ENCODE results near the gene SFSWAP. TPM values are rescaled to one million over a fixed set of nuclear protein-coding genes. Genes with fewer than 3 reads are reported as not detected.

SFSWAP gene
- total and polyA plus RNA-seq, 2 of the 13 experiments (the other 11 are each of a cell fraction or from before 2014, with no cell fraction given): 17.1 to 27.7 TPM

DNA sequence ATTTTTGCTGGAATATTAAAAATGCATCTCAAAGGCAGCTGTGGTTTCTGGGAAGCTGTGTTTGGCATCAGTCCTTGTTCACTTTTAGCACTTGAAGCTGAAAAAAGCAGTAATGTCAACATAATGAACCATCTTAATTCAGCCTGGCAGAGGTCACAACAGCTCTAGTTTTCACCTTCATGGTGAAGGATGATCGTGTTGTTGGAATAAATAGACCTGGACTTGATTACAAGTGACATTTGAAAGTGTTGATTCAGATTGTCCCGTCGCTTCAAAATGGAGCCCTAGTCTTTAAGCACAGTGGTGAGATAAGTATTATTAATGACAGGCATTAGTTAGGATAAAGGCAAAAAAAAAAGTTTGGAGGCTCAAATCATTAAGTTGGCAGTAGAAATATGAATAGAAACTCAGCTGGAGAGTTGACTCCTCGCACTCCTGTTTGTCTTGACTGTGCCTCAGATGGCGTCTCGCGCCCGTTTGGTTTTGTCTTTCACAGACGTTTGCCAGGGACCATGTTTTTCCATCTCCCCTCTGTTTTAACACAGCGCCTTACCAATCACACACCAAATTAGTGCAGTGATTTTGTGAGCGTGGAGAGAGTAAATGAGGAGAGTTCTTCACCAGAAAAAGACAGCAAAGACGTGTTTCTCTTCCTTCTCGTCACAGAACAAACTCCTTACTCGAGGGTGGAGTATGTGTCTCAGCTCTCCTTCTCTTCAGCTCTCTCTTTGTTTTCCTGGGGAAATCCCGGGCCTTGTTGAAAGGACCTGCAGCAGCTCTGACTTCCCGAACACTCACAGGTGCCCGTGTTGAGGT lies 63.9 kb downstream of the SFSWAP start:
- no peak for DNase-seq (ENCODE audit: low spot score)
- H3K27me3 ChIP-seq (ENCODE audit: control insufficient read depth in 1 of 2, insufficient read depth in 2 of 2, low read length in 2 of 2): no peaks in the 10 kb centered on the region
- no peak overlapping the region for H2AFZ ChIP-seq (ENCODE audit: low read length)
- no peak overlapping the region for H3K4me3 ChIP-seq (replicated peaks in 1 of 3; ENCODE audit: insufficient read depth in 1 of 3, low read depth in 2 of 3, low read length in 3 of 3)
- H3K9ac ChIP-seq (ENCODE audit: insufficient read depth, low read depth, low read length): no peak overlapping the region
- H4K20me1 ChIP-seq (ENCODE audit: insufficient read depth, low read length): 0 out of 2 replicates have a peak, but pooled peaks cover 2% of the 10 kb centered on the region
- FAIRE-seq: no peak
- peaks cover 14 to 68% of the 10 kb centered on the region in 2 experiments; a peak in 4 of 5 replicates for H3K36me3 ChIP-seq (replicated peaks in 1 of 2; ENCODE audit: control insufficient read depth in 1 of 2, insufficient read depth in 2 of 2, low read length in 2 of 2)
- ATAC-seq: no peak
- ChIA-PET POLR2A (no interaction called here), CTCF (ENCODE audit: low intra/inter-chr PET ratio, low total read pairs) (no interaction called here)
- H3K27ac ChIP-seq (ENCODE audit: extremely low read length, insufficient read depth, low read length): no peak overlapping the region
- WGBS (ENCODE audit: low lambda C conversion rate): 95% methylated on average over 17 of the region's 17 CpGs
- intact Hi-C loops (cut with micrococcal nuclease; ENCODE audit: unreplicated experiment): no loop called here
- H3K4me1 ChIP-seq (ENCODE audit: insufficient read depth, low read length): no peaks in the 10 kb centered on the region
- H3K9me3 ChIP-seq (ENCODE audit: low read length): no peaks in the 10 kb centered on the region
- no TSS peak for BruUV-seq (replicated peaks)
- in situ Hi-C loops (cut with HindIII; ENCODE audit: extremely low pct_ligation_motif_present, low pct_unique_long_range_greater_than_20kb): no loop called here
- H3K79me2 ChIP-seq (ENCODE audit: insufficient read depth, low read length): no peaks in the 10 kb centered on the region
- no peak overlapping the region for H3K4me2 ChIP-seq (ENCODE audit: low read depth, low read length)
- no peak for TF ChIP-seq ZFP41 (CRISPR knock-in tag; IDR thresholded peaks at IDR 0.05; ENCODE audit: borderline replicate concordance)
- TF ChIP-seq SAFB2 (CRISPR knock-in tag; IDR thresholded peaks at IDR 0.05; ENCODE audit: borderline replicate concordance, low read depth): no peak
- no peak for TF ChIP-seq HDAC1 (CRISPR knock-in tag; IDR thresholded peaks at IDR 0.05)
- TF ChIP-seq FIP1L1 (IDR thresholded peaks at IDR 0.05; ENCODE audit: borderline replicate concordance, insufficient read depth, low read depth, low read length): no peak
- TF ChIP-seq TFDP1 (CRISPR knock-in tag; IDR thresholded peaks at IDR 0.05; ENCODE audit: borderline replicate concordance): no peak
- TF ChIP-seq, protein P1, sequence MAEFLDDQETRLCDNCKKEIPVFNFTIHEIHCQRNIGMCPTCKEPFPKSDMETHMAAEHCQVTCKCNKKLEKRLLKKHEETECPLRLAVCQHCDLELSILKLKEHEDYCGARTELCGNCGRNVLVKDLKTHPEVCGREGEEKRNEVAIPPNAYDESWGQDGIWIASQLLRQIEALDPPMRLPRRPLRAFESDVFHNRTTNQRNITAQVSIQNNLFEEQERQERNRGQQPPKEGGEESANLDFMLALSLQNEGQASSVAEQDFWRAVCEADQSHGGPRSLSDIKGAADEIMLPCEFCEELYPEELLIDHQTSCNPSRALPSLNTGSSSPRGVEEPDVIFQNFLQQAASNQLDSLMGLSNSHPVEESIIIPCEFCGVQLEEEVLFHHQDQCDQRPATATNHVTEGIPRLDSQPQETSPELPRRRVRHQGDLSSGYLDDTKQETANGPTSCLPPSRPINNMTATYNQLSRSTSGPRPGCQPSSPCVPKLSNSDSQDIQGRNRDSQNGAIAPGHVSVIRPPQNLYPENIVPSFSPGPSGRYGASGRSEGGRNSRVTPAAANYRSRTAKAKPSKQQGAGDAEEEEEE (CRISPR knock-in tag; IDR thresholded peaks at IDR 0.05; ENCODE audit: borderline replicate concordance): no peak
- TF ChIP-seq RBFOX2 (IDR thresholded peaks at IDR 0.05; ENCODE audit: low read depth, low read length): no peak
- TF ChIP-seq ZBTB38 (CRISPR knock-in tag; IDR thresholded peaks at IDR 0.05): no peak
- no peak for TF ChIP-seq ZMYM3 (CRISPR knock-in tag; IDR thresholded peaks at IDR 0.05)
- TF ChIP-seq NONO (IDR thresholded peaks at IDR 0.05): no peak
- TF ChIP-seq NONO (CRISPR knock-in tag; conservative IDR thresholded peaks at IDR 0.05): no peak
- no peak for TF ChIP-seq ZNF235 (CRISPR knock-in tag; IDR thresholded peaks at IDR 0.05; ENCODE audit: borderline replicate concordance)
- TF ChIP-seq DNMT1 (CRISPR knock-in tag; IDR thresholded peaks at IDR 0.05): no peak
- no peak for TF ChIP-seq KLF9 (CRISPR knock-in tag; IDR thresholded peaks at IDR 0.05; ENCODE audit: low read depth)
- TF ChIP-seq, protein P2, sequence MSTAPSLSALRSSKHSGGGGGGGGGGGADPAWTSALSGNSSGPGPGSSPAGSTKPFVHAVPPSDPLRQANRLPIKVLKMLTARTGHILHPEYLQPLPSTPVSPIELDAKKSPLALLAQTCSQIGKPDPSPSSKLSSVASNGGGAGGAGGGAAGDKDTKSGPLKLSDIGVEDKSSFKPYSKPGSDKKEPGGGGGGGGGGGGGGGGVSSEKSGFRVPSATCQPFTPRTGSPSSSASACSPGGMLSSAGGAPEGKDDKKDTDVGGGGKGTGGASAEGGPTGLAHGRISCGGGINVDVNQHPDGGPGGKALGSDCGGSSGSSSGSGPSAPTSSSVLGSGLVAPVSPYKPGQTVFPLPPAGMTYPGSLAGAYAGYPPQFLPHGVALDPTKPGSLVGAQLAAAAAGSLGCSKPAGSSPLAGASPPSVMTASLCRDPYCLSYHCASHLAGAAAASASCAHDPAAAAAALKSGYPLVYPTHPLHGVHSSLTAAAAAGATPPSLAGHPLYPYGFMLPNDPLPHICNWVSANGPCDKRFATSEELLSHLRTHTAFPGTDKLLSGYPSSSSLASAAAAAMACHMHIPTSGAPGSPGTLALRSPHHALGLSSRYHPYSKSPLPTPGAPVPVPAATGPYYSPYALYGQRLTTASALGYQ (CRISPR knock-in tag; IDR thresholded peaks at IDR 0.05): no peak
- TF ChIP-seq ZNF660 (CRISPR knock-in tag; IDR thresholded peaks at IDR 0.05; ENCODE audit: borderline replicate concordance, low read depth): no peak
- no peak for TF ChIP-seq ZBTB7A (CRISPR knock-in tag; IDR thresholded peaks at IDR 0.05)
- TF ChIP-seq, protein P3, sequence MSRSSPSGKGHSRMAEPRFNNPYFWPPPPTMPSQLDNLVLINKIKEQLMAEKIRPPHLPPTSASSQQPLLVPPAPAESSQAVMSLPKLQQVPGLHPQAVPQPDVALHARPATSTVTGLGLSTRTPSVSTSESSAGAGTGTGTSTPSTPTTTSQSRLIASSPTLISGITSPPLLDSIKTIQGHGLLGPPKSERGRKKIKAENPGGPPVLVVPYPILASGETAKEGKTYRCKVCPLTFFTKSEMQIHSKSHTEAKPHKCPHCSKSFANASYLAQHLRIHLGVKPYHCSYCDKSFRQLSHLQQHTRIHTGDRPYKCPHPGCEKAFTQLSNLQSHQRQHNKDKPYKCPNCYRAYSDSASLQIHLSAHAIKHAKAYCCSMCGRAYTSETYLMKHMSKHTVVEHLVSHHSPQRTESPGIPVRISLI (CRISPR knock-in tag; IDR thresholded peaks at IDR 0.05; ENCODE audit: borderline replicate concordance): no peak
- TF ChIP-seq NPAS2 (CRISPR knock-in tag; IDR thresholded peaks at IDR 0.05; ENCODE audit: borderline replicate concordance): no peak
